Measurements from ENCODE around the gene AS3MT. TPM values are rescaled to one million over a fixed set of nuclear protein-coding genes. Genes with fewer than 3 reads are reported as not detected.

AS3MT gene
- total RNA-seq, 1 experiment from 2014 or later = 9.3 TPM

Other genes with a start within 250 kb of the AS3MT start
- 36.3 to 40.3 TPM (median 36.8 TPM) in 3 replicates for gene TRIM8, start 225.0 kb upstream of the AS3MT start, total RNA-seq (2021)
- 13.3 to 16.1 TPM (median 15.6 TPM) in 3 replicates for gene ARL3, start 155.1 kb upstream of the AS3MT start, total RNA-seq (2021)
- gene SFXN2, start 154.8 kb upstream of the AS3MT start, total RNA-seq (2021) = 15.7 to 21.2 TPM (median 15.9 TPM) in 3 replicates
- gene WBP1L, start 125.5 kb upstream of the AS3MT start, total RNA-seq (2021) = 25.9 to 26.8 TPM (median 26.4 TPM) in 3 replicates
- 2.1 to 4.2 TPM (median 3.0 TPM) in 3 replicates for gene CYP17A1, start 32.1 kb upstream of the AS3MT start, total RNA-seq (2021)
- gene BORCS7, start 15.2 kb upstream of the AS3MT start, total RNA-seq (2021) = 2.8 to 3.9 TPM (median 3.3 TPM) in 3 replicates
- gene CNNM2, start 48.8 kb downstream of the AS3MT start, total RNA-seq (2021) = 23.5 to 28.0 TPM (median 27.0 TPM) in 3 replicates

Measured in WTC11 (cell line).